Amniotic stem cell (primary cell): ENCODE measurements around the gene TXNRD1.
"Not testable (repeated sequence)": the region's sequence is repeated elsewhere in the genome, so short reads cannot be mapped to it uniquely, and the experiment has no call there.

Source experiments
- DNase-seq: peaks from one replicate; lab custom pipeline; 2025; lab: John Stamatoyannopoulos, UW

TXNRD1 gene

DNA sequence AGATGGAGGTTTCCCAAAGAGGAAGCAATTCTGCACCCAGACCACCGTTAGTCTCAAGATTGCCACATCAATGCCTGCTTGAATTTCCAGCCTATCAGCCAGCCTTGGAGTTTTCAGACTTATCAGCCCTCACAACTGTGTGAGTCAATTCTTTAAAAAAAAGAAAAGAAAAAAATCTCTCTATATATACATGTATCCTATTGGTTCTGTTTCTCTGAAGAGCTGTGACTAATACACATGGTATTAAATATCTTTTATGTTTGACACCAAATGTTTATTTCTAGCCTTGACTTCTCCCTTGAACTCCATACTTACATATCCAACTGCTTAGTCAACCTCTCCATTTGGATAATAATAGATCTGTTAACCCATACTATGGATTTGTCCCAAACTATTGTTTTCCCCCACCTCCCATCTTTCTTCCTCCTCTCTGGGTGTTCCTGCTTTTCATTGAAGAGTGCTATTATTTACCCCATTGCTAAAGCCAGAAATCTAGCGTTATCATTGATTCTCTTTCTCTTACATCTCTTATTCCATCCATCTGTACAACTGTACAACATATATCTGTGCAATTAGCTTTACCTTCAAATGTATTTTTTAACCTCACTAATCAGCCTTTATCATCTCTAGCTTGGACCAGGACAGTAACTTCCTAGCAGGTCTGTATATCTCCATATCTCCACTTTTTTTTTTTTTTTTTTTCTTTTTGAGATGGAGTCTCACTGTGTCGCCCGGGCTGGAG, 65.3 kb downstream of the TXNRD1 start:
- DNase-seq = peak; percentile 85

DNA sequence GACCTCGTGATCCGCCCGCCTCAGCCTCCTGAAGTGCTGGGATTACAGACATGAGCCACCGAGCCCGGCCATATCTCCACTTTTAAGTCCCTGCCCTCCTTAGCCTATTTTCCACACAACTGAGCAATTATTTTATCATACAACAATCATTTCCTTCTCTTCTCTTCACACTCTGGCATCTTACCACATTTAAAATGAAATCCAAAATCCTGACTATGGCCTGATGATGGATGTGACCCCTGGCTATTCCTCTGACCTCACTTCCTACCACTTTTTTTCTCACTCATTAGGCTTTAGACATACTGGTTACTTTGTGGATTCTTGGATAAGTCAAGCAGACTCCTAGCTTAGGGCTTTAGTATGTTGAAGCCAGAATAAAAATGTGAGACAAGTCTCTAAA, 66.1 kb downstream of the TXNRD1 start:
- DNase-seq = no peak

DNA sequence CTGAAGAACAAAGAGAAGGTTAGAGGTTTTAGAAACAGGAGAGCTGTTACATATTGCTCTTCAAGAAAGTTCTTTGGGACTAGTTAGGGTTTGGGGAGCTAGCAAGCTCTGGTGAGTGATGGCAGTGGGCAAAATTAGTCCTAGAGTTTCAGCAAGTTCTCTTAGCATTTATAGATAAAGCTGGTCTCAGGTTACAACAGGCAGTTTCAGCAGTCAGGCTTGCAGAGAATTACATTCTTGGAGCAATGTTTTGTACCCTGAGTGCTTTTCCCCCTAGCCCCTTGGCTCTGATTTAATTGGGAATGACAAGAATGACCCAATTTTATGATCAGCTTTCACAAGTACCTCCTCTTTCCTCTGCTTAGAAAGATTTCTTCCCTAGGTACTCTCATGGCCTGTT, 66.5 kb downstream of the TXNRD1 start:
- DNase-seq = no peak

DNA sequence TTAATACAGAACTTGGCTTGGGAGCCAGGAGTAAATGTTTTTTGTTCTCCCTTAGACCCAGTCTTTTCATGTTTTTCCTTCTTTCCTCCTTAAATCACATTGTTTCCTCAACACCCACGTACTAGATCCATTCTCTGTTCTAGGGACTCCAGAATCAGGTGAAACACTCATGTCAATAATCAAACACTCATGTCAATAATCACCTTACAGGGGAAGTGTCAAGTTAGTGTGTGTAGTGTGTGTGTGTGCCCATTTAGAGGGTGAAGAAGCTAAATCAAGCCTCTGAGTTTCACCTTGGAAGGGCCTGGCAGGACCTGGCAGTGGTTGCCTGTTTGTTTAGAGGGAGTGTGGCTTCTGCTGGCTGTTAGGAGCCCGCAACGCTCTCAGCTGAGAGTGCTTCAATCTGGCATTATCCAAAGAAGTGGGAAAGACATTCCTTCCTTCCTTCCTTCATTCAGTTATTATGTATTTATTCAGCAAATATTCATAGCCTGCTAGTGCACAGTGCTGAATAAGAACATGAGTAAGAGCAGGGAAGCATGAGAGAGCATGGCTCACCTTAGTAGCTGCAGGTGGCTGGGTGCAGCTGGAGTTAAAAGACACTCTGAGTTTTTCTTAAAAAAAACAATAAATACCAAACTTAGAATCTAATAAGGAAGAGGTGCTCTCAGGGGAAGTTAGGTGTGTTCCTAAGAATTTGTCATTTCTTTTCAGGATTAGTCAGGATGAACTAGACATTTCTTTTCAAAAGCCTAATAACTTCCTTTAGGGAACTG, 70.3 kb downstream of the TXNRD1 start:
- DNase-seq = no peak

DNA sequence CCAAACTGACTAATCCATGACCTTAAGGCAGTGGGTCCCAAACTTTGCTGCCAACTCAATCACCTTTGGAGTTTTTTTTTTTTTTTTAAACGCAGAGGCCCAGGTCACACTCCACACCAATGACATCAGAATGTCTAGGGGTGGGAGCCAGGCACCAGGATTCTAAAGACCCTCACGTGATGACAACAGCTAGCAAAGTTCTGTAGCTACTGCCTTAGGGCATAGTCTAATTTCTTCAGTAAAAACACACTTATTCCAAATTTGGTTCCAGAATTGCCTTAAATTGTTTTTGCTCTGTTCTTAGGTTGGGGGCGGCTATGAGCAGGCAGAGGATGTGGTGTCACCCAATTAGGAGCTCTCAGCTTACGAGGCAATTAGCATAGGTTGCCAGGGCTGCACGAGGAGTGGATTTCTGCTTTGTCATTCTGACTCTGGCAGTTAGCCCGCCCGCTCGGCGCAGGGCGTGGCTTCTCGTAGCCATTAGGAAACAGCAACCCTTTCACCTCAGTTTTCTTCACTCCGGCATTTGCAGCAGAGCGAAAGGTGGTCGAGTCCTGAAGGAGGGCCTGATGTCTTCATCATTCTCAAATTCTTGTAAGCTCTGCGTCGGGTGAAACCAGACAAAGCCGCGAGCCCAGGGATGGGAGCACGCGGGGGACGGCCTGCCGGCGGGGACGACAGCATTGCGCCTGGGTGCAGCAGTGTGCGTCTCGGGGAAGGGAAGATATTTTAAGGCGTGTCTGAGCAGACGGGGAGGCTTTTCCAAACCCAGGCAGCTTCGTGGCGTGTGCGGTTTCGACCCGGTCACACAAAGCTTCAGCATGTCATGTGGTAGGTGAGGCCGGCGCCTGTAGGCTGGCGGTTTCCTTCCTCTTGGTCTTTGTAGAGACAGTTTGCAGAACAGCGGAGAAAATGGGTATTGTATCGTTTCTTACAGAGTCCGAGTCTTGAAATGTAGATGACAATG, 71.2 kb downstream of the TXNRD1 start:
- DNase-seq = peak; percentile 88

DNA sequence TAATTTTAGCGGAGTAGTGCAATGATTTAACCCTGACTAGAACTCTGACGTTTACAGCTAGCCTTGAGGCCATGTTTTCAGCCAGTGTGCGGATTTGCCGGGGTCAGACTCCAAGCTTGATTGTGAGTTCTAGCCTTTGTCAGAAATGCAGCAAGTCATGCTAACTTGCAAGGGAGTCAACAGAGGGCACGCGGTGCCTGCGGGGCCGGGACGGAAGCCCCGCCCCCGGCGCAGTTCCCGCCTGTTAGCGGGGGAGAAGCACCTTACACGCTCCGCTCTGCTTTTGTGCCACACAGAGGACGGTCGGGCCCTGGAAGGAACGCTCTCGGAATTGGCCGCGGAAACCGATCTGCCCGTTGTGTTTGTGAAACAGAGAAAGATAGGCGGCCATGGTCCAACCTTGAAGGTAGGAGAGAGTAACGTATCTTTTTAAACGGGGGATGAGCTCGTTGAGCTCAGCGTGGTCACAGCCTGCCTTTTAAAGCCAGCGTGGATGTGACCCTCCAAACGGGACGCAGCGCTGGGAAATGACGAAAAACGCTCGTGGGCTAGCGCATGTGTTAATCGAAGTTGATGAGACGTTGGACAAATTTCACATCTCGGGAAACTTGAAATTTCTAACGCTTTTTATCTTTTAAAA, 73.2 kb downstream of the TXNRD1 start:
- DNase-seq = no peak

DNA sequence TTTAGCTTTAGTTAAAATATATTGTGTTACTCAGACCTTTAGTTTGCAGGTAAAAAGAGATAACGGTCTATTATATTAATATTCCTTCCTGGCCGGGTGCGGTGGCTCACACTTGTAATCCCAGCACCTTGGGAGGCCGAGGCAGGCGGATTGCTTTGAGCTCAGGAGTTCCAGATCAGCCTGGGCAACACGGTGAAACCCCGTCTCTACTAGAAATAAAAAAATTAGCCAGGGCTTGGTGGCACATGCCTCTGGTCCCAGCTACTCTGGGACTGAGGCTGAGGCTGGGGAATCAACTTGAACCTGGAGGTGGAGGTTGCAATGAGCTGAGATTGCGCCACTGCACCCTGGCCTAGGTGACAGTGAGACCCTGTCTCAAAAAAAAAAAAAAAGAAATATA, 74.7 kb downstream of the TXNRD1 start:
- no peak for DNase-seq

DNA sequence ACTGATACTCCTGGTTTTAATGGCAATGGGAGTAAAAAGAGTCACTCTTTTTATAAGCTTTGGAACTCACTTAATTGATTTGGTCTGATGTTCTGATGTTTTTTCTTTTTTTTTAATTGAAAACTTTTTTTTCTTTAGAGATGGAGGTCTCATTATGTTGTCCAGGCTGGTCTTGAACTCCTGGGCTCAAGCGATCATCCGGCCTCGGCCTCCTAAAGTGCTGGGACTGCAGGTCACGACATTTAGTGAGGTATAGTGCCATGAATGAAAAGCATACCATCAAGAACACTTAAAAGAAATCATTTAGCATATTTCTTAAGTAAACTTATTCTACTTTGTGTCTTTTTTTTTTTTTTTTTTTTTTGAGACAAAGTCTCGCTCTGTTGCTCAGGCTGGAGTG, 75.3 kb downstream of the TXNRD1 start:
- no peak for DNase-seq

DNA sequence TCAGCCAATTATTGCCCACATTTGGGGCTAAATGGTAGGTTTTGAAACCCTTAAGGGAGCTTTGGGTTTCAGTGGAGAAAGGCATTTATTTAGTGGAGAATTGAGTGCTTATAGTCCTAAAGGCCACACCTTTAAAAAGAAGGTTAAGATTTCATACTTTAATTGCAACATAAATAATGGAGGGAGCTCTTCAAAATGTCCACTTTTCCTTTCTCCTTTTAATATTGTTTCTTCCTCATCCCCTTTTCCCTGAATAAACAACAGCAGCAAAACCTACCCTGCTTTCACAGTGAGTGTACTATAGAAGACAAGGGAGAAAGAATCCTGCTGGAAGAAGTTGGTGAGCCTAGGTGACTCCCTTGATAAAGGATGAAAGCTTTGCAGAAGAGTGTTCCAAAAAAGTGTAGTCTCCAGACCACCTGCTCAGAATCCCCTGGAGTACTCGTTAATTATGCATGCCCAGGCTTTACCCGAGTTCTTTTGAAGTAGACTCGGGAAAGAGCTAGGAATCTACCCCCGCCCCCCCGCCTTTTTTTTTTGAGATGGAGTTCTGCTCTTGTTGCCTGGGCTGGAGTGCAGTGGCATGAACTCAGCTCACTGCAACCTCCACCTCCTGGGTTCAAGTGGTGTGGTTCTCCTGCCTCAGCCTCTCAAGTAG, 76.4 kb downstream of the TXNRD1 start:
- DNase-seq = no peak

DNA sequence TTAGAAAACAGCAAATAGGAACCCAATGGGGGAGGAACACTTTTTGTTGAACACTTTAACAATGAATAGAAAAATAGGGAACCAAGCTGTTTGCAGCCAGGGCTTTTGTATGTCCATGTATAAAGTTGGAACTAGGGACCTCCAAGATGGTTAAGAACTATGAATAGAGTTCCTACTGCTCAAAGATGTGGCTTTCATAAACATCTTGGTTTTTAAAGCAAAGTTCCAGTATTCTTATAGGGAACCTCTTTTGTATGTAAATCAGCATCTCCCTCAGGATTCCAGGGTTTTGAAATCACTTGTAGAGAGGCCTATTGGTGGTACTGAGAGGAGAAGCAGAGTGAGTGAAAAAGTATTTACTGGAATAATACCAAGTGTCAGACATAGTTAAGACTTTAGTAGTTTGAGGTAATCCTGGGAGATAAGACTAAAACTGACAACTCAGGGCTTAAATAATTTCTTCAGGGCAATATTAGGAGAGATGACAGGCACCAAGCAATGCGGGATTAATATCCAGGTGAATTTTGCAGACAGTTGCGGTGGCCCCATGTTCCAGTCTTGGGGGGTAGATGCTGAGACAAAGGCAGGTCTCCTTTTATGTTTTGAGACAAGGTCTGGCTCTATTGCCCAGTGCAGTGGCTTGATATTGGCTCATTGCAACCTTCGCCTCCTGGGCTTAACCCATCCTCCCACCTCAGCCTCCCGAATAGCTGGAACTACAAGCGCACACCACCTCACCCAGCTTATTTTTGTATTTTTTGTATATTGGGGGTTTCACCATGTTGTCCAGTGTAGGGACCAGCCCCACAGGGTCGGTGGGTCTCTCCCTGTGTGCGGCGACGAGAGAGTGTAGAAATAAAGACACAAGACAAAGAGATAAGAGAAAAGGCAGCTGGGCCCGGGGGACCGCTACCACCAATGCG, 77.6 kb downstream of the TXNRD1 start:
- no peak for DNase-seq

DNA sequence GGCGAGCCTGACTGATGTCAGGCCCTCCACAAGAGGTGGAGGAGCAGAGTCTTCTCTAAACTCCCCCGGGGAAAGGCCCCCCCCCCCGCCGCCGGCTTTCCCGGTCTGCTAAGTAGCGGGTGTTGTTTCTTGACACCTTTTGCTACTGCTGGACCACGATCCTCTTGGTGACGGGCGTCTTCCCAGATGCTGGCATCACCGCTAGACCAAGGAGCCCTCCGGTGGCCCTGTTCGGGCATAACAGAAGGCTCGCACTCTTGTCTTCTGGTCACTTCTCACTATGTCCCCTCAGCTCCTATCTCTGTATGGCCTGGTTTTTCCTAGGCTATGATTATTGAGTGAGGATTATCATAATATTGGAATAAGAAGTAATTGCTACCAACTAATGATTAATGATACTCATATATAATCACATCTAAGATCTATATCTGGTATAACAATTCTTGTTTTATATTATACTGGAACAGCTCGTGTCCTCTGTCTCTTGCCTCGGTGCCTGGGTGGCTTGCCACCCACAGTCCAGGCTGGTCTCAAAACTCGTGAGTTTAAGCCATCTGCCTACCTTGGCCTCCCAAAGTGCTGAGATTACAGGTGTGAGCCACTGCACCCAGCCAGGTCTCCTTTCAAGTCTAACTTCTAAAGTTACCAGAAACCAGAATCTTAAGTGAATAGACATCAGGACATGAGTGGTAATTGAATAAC, 78.7 kb downstream of the TXNRD1 start:
- not testable (repeated sequence) for DNase-seq

DNA sequence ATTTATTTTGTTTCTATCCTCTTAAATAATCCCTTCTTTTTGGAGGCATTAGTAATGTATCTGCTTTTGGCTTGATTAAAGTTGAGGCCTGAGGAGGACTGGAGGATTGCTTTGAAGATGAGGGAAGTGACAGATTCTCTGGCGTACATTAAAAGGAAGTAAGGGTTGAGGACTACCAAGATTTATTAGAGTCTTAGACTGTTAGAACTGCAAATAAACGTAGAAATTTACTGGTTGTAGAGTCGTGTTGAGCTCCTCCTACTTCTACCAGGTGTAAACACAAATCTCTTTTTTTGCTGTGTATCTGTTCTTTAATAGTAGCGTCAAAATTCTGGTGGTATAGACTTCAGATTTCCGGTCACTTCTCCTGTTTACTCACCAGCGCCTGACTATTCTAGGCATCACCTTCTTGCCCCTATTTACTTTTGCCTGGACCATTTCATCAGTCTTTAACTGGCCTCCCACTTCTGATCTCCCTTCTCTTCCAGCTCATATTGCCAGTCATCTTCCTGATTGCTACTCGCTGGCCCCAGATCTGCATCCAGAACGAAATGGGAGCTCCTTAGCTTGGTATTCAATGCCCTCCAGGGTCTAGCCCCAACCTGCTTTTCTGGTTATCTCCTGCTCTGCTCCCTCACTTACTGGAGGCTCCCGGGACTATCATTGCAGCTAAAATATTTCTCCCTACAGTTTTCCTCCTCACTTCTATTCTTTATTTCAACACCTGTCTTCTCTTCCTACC, 79.5 kb downstream of the TXNRD1 start:
- no peak for DNase-seq

DNA sequence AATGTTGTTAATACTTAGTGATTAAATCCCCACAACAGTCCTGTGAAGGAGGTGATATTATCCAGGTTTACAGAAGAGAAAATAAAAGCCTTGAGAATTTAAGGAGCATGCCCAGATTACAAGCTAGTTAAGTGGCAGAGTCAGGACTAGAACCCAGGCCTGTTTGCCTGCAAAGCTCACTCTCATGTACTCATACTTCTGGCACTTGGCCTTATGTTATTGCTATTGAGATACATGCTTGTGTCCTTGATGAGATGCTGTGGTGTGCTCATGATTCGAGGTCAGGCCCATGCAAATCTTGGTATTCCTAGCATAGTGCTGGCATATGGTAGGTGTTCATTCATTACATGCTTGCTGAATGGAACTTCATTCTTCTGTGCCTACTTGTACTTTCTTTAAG, 80.4 kb downstream of the TXNRD1 start:
- no peak for DNase-seq

DNA sequence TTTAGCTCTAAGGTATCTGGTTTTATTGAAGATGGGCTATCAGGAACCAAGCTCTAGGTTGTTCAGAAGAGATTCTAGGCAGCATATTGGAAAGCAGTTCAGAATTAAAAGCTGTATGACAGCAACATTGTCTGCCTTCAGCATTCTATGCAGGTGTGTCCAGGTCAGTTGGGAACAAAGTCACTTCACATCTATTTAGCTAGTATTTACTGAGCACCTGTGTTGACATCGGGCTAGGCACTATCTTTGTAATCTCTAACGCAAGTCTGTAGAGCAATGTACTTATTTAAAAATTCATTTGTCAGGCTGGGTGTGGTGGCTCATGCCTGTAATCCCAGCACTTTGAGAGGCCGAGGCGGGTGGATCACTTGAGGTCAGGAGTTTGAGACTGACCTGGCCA, 81.1 kb downstream of the TXNRD1 start:
- no peak for DNase-seq

DNA sequence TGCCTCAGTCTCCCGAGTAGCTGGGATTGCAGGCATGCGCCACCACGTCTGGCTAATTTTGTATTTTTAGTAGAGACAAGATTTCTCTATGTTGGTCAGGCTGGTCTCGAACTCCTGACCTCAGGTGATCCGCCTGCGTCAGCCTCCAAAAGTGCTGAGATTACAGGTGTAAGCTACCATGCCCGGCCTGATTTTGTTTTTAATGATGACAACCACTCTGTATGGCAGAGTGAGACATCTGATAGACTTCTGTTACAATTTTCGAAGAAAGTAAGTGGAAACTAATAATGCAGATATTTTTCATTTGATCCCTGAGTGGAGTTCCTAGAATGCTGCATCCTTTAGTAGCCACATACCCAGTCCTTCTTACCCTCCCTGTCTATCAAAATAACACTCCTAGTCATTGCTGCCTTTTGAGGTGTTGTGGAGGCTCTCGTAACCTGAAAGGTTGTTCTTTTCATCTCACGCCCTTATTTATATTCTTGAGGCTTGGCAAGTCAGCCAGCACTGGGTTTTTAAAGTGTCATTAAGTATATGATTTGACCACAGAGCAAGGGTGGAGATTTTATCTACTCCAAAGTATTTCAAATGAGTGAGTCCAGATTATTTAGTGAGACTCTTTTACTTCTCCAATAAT, 82.0 kb downstream of the TXNRD1 start:
- no peak for DNase-seq

DNA sequence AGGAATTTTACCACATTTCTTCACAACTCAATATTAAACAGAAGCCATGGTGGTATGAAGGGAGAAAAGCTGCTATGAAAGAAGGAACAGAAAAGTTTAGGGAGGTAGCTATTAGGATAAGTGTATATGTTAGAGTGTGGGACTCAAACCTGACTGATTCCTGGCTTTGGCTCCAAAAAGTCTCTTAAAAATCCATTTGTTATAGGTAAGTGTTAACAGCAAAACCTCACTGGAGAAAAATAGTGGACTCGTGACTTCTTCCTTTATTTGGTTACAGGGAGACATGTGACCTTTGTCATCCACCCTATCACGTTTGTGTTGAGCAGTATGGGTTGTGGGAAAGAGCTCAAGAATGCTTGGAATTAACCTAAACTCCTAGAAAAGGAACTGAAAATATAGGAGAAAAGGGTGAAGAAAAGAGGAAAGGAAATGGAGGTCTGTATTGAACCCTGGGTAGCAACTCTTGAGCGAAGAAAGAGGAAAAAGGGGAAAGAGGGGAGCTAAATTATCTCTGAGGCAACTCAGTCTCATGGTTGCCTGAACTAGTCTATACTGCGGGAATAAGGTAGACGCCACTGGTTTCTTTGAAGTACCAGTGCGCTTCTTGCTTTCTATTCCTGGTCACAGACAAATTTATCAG, 84.4 kb downstream of the TXNRD1 start:
- no peak for DNase-seq

DNA sequence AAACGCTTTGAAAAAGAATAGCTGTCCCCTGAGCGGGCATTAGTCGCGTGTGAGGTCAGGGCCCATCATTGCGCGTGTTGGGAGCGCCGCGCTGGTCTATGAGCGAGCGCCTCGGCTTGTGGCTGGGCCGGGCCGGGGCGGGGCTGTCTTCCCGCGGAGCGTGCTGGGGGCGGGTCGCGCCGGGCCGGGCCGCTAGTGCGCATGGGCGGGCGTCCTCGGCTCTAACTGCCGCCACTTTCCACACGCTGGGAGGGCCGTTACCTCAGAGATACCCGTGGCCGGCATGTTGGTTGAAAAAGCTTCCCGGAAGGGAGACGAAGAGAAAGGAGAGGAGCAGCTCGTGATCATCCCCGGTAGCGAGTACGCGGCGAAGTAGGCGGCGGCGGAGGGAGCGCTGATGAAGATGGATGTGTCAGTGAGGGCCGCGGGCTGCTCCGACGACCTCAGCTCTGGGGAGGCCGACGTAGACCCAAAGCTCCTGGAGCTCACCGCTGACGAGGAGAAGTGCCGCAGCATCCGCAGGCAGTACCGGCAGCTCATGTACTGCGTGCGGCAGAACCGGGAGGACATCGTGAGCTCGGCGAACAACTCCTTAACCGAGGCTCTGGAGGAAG, 88.1 kb downstream of the TXNRD1 start, which contains the start of gene EID3:
Gene EID3, plus strand, starts transcription at position 202 of the 614 bp plus-strand sequence. Its CDS starts 196 bp downstream, at position 398.
- DNase-seq = peak; percentile 40
